SIG-M5 (cell line): ENCODE results near the gene OGFR.

Source experiments
- DNase-seq: peaks from one replicate; lab custom pipeline; 2025; lab: John Stamatoyannopoulos, UW

The OGFR gene

DNA sequence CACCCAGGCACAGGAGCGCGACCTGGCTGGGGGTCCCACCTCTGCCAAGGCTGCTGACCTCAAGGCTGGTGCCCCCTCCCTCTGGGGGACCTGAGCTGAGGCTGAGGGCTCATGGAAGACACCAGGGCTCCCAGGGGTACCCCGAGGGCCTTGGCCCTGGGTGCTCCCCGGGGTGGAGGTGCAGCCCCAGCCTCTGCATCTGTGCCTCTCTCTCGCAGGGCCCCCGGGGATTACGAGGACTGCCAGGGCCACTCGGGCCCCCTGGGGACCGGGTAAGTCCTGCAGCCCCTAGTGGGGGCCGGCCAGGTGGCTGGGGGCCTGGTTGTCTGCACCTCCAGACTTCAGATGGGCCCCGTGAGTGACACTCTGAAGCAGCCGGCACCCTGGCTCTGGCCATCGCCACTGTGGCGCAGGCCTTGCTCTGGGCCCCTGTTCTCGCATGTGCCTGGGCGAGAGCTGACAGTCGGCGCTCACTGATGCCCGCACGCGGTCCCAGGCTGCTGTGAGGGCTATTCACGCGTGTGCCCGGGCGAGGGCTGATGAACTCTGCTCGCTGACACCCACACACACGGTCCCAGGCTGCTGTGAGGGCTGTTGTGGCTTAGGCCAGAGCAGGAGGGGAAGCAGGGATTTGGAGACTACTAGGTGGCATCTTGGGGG, 21.5 kb downstream of the OGFR start:
- no peak for DNase-seq

DNA sequence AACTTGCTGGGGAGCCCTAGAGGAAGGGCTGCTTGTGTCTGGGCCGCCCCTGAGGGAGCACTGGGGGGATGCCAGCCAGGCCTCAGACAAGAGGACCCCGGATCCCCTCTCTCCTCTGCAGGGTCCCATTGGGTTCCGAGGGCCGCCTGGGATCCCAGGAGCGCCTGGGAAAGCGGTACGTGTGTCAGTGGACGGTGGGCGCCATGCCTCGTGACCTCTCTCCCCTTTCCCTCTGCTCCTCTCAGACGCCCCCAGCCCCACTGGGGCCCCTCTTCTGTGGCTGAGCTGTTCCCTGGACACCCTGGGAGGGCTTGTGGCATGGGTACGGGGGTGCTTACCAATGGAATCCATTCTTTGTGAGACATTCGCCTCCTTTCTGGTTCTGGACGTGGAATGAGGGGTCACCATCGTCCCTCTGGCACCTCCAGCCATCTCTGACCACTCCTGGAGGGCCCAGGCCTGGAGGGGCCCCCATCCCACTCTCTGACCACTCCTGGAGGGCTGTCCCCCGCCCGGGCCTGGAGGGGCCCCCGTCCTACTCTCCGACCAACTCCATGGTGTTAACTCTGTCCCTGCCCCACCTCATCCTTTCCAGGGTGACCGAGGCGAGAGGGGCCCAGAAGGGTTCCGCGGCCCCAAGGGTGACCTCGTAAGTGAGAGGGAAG, 22.1 kb downstream of the OGFR start:
- no peak for DNase-seq

DNA sequence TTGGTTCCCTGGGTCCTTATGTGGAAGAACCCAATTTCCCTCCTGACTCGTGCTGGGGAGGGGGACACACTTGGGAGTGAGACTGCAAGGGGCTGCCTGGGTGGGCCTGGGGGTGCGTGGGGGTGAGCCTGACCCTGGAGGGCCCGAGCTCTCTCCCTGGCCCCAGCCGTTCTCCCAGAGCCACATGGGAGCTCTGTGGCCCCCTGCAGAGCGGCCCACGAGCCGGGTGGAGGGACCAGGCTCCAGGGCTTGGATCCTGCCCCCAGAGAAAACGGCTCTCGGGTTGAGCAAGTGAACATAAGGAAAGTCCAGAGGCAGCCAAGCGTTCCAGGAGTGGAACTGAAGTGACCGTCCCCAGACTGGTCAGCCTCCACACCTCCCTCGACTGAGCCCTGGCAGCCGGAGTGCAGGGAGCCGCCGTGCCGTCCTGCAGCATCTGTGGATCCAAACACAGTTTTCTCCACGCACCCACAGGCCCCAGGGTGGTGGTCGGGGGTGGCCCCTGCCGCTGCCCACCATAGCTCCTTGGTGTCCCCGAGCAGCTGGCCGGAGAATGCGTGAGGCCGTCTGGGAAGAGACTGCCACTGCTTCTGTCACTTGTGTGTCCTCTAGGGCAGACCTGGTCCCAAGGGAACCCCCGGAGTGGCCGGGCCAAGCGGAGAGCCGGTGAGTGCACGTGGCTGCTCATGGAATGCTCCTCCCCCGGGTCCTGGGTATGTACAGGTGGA, 22.8 kb downstream of the OGFR start:
- no peak for DNase-seq

DNA sequence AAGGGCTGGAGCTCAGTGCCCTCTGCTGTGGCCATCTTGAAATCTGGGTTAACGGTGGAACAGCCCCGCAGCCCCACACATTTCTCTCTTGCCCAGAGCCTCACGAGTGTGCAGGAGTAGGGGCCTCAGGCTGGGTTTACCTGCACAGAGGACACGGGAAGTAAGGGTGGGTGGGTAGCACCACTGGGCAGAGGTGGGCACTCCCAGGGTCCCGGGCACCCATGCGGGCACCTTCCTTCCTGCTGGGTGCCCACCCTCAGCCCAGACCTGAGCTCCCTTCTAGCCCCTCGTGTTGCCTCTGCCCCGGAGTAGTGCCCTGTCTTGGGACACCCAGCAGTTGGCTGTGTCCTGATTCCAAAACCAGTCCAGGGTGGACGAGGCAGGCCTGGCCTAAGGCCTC, 23.4 kb downstream of the OGFR start:
- DNase-seq = no peak

DNA sequence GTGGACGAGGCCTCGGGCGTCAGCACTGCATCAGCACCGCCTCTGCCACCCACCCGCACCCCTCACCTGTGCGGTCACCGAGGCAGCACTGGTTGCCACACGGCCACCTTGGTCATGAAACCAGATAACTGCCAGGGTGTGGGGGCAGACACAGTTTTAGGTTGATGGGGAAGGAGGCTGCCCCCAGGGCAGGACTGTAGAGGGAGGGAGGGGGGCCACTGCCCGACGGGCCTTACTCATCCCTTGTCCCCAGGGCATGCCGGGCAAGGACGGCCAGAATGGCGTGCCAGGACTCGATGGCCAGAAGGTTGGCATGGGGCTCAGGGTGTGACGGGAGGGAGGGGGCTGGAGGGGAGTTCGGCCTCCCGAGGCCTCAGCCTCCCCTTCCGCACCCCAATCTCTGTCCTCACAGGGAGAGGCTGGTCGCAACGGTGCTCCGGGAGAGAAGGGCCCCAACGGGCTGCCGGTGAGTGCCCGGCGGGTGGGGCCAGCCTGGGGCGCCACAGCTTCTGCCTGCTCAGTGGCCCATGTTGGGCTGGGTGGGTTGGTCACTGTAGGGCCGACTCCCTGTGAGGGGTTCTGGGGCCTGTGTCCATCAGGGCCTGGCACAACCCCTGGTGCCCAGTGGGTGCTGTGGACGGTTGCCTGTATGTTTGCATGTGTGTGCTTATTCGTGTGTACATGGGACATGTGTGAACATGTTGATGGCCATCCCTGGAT, 24.0 kb downstream of the OGFR start:
- no peak for DNase-seq

DNA sequence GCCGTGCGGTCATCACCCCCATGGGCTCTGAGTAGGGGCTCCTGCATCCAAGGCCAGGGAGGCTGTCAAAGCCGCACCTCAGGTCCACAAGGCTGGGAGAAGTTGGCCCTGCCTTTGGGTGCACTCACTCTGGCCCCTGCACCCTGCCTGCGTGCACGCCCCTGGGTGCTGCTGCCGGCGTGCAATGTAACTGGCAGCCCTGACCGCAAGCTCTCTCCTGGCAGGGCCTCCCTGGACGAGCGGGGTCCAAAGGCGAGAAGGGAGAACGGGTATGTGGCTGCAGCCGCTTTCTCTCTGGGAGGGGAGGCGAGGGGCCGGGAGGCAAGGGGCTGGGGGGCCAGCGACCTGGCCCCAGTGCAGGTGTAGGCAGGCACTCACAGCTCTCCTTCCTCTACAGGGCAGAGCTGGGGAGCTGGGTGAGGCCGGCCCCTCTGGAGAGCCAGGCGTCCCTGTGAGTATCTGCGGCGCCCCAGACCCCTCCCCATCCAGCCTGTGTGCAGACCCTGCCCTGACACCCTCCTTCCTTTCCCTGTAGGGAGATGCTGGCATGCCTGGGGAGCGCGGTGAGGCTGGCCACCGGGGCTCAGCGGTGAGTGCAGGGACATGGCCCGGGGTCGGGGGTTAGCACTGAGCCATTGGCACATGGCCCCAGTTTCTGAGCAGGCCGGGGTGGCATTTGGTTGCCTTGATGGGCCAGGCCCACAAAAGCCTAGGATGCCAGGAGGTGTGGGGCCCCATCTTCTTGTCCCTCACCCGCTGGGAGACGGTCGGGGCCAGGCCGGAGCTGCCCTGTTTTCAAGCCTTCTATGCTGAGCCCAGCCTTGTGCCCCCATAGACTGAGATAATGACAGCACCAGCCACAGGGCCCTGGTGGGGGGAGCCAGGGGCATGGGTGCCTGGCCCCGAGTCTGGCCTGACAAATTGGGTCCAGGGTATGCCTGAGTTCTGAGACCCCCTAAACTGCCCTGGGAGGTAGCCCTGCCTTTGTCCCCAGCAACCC, 24.9 kb downstream of the OGFR start:
- no peak for DNase-seq

- DNase-seq = no peak
Measured at GRCh38 chr20:62830251-62830650, 25.6 kb downstream of the OGFR start.

- DNase-seq = no peak
Measured at GRCh38 chr20:62830821-62831220, 26.2 kb downstream of the OGFR start.

GRCh38 chr20:62831361-62831788, 26.7 kb downstream of the OGFR start:
- no peak for DNase-seq

DNA sequence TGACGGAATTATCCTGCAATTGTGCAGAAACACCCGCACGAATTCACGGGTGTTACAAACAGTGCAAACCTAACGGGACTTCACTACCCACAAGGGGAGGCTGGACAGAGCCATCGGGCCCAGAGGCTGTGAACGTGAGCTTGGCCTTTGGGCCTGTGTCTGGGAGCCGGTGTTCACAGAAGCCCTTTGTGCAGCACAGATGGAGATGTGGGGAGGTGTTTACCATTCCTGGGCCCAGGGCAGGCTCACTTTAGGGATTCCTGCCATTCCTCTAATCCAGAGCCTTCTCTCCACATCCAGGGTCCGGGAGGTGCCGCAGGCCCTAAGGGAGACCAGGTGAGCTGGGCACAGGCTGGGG, 27.2 kb downstream of the OGFR start:
- no peak for DNase-seq

GRCh38 chr20:62832212-62832922, 27.7 kb downstream of the OGFR start:
- peak; percentile 87 for DNase-seq

- DNase-seq = no peak
Measured at GRCh38 chr20:62832951-62833391, 28.3 kb downstream of the OGFR start.

GRCh38 chr20:62834967-62835730, 30.5 kb downstream of the OGFR start:
- DNase-seq = no peak

DNA sequence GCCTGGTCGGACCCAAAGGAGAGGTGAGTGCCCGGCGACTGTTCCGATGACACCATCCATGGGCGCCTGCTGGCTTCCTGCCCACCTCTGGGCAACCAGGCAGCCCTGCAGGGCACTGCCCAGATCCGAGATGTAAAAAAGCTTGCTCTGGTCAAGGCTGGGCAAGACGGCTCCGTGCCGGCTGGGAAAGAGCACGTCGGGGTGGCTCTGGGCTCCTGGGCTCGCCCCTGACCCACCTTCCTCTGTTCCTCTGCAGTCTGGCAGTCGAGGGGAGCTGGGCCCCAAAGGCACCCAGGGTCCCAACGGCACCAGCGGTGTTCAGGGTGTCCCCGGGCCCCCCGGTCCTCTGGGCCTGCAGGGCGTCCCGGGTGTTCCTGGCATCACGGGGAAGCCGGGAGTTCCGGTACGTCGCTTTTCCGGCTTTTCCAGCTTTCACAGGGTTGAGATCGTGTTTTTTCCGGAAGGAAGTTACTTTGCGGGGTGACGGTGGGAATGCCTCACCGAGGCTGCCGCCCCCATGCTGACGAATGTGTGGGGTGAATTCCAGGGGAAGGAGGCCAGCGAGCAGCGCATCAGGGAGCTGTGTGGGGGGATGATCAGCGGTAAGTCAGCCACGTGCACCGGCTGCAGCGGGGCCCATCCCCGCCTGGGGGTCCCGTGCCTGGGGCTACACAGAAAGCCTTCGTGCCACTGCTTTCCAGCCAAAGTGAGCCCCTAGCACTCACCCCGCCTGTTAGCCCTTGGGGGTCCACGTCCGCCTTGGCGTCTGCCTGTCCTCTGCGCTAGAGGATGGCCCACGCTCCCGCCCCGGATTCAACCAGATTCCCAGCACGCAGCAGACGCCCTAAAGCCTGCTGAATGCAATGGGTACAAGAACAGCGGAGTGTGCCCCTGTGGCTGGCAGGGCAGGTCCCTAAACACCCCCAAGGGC, 31.6 kb downstream of the OGFR start:
- DNase-seq = no peak

GRCh38 chr20:62836967-62837490, 32.4 kb downstream of the OGFR start:
- no peak for DNase-seq

GRCh38 chr20:62837790-62838127, 33.1 kb downstream of the OGFR start:
- DNase-seq = no peak

GRCh38 chr20:62838128-62838891, 33.7 kb downstream of the OGFR start:
- DNase-seq = no peak

DNA sequence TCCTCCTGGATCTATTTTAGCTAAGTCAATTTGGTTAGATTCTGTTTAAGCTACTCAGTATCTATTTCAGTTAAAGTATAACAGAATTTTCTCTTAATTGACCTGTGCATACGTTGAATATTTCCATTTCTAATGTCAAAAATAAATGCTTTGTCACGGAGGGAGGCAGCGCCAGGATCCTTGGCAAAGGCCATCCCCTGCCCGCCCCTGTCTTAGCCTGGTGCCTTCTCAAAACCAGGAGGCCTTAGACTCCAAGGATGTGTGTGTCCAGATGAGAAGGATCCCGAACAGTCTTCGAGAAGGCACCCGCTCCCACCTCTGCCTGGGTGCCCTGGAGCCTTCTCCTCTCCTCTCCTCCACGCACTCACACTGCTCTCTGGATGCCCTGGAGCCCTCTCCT, 34.6 kb downstream of the OGFR start:
- no peak for DNase-seq
